ENCODE data around the gene MRPL43.

DNA sequence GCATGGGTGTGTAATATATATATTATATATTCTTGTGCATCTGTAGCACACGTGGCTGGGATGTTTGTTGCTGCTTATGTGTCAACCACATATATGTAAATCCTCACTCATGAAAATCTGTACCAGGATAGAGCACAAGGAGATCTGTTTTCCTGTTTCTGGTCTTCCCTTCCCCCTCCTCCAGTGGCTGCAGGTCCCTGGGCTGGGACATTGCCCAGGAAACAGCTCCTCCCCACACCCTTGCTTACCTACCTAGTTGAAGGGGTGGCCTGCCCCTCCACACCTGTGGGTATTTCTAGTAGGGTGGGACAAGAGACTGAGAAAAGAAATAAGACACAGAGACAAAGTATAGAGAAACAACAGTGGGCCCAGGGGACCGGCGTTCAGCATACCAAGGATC is 46.0 kb upstream of the MRPL43 start:
- TF ChIP-seq, protein P1, sequence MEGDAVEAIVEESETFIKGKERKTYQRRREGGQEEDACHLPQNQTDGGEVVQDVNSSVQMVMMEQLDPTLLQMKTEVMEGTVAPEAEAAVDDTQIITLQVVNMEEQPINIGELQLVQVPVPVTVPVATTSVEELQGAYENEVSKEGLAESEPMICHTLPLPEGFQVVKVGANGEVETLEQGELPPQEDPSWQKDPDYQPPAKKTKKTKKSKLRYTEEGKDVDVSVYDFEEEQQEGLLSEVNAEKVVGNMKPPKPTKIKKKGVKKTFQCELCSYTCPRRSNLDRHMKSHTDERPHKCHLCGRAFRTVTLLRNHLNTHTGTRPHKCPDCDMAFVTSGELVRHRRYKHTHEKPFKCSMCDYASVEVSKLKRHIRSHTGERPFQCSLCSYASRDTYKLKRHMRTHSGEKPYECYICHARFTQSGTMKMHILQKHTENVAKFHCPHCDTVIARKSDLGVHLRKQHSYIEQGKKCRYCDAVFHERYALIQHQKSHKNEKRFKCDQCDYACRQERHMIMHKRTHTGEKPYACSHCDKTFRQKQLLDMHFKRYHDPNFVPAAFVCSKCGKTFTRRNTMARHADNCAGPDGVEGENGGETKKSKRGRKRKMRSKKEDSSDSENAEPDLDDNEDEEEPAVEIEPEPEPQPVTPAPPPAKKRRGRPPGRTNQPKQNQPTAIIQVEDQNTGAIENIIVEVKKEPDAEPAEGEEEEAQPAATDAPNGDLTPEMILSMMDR (IDR thresholded peaks at IDR 0.05): no peak
- TF ChIP-seq POLR2A (IDR thresholded peaks at IDR 0.05): no peak
